GM18873 (cell line): ENCODE data around the gene PAMR1.

Experiments used
- ATAC-seq: cut with Tn5 transposase; IDR thresholded peaks from one replicate; pipeline ENCODE4 v1.9.1; 2021; ENCODE audit warnings: mild to moderate bottlenecking, moderate library complexity, moderate number of reproducible peaks; ENCODE audit not compliant: unreplicated experiment, low FRiP score

Gene PAMR1

DNA sequence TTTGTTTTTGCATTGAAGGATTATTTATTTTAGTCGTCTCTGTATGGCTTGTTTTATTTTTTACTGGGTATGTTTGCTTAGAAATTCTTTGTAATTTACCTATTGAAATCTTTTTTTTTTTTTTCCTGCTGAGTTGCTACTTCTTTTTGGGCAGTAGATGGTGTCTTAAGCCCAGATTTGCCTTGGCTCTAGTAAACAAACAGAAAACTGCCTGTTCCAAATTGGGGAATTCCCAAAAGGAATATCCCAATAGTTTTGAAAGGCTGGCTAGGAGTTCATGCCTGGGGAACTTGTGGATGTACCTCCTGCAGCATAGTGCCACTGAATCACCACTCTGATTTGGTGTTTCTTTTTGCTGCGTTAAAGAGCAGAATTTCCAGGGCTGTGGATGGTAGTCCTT is 17.7 kb downstream of the PAMR1 start:
- no peak for ATAC-seq

DNA sequence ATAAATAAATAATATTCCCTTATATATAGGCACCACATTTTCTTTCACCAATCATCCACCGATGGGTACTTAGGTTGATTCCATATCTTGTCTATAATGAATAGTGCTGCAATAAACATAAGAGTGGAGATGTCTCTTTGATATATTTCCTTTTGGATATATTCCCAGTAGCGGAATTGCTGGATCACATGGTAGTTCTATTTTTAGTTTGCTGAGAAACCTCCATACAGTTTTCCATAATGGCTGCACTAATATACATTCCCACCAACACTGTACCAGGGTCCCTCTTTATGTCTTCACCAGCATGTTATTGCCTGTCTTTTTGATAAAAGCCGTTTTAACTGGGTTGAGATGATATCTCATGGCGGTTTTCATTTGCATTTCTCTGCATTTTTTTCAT is 23.6 kb downstream of the PAMR1 start:
- no peak for ATAC-seq

DNA sequence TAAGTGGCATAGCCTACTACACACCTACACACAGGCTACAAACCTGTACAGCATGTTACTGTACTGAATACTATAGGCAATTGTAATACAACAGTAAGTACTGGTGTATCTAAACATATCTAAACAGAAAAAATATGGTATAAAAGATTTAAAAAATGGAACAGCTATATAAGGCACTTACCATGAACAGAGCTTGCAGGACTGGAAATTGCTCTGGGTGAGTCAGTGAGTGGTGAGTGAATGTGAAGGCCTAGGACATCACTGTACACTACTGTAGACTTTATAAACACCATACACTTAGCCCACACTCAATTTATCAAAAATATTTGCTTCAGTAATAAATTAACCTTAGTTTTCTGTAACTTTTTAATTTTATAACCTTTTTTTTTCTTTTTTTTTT is 24.7 kb downstream of the PAMR1 start:
- no peak for ATAC-seq

- ATAC-seq: no peak
Measured at GRCh38 chr11:35496416-35496815, 29.0 kb downstream of the PAMR1 start.

- ATAC-seq: no peak
Measured at GRCh38 chr11:35494957-35495490, 30.4 kb downstream of the PAMR1 start.

- no peak for ATAC-seq
Measured at GRCh38 chr11:35491231-35491871, 34.1 kb downstream of the PAMR1 start.

- ATAC-seq: no peak
Measured at GRCh38 chr11:35488117-35488516, 37.3 kb downstream of the PAMR1 start.

- no peak for ATAC-seq
Measured at GRCh38 chr11:35487532-35488078, 37.8 kb downstream of the PAMR1 start.

- no peak for ATAC-seq
Measured at GRCh38 chr11:35486934-35487333, 38.5 kb downstream of the PAMR1 start.

GRCh38 chr11:35486446-35486845 is 39.0 kb downstream of the PAMR1 start:
- no peak for ATAC-seq

DNA sequence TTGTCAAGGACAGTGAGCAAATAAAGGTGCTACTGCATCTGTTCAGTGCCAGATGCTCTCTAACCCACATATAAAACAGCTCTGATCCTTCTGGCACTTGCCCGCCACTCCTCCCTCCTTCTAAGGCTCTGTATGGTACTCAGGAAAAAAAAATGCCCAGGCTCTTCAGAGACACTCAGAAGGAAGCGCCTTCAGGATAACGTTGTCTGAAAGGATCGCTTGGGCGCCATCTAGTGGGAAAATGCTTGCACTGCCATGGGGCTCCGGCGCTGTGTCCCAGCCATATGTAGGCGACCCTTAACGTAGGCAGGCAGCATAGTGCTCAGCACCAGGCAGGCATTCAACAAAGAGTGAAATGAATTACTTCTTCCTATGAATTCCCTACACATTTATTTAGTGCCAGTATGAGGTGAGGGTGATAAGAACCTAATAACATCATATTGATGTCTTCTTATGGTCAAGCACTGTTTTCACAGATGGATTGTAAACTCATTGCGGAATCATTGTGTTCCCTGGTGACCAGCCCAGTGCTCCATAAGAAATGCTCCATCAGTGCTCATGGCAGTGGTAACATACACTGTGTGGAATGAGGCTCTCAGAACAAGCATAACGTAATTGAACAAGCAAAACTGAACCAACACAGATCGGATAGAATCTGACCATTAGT is 39.6 kb downstream of the PAMR1 start:
- peak; percentile 83 for ATAC-seq

DNA sequence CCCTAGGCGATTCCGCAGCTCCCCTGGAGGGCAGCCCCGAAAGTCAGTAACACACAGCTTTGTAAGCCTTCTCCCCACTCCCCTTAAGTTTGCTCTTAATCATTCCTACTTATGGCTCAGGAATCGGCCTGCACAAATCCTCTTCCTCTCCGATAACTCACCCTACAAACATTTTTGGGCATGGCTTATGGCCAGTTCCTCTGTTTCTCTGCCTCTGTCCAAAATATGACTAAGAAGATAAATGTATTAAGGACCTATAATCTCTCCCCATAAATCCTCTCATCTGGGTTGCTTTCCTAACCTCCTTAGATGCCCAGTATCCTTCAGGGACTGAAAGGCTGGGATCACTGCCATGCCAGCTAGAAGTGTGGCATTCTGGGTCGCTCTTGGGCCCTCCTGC is 41.0 kb downstream of the PAMR1 start:
- no peak for ATAC-seq

GRCh38 chr11:35483131-35483820 is 42.1 kb downstream of the PAMR1 start:
- ATAC-seq: no peak

- no peak for ATAC-seq
Measured at GRCh38 chr11:35479731-35480130, 45.7 kb downstream of the PAMR1 start.

DNA sequence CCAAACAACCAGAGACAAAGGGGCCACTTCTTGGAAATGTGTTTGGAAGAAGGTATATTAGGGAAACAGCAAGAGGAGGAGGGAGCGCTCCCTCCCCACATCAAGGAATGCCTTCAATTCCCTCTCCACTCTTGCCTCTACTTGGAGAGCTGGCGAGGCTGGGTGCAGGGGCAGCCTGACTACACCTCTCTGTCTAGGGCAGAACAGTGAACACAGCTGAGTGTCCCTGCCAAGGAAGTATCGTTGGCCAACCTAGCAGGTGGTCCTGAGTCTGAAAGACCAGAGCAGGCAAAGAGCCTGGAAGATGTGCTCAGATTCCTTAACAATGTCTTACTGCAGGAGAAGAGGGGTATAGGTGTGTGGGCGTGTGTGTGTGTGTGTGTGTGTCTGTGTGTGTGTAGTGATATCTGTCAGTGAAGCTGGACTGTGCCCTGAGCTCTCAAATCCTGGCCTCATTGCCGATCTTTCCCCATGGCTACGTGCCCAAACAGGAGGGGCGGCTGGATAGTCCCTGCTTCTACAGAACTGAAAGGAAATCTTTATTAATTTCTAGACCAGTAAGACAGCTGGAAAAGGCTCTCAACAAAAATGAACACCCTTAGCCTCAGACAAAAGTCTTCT is 46.8 kb downstream of the PAMR1 start:
- ATAC-seq: no peak

DNA sequence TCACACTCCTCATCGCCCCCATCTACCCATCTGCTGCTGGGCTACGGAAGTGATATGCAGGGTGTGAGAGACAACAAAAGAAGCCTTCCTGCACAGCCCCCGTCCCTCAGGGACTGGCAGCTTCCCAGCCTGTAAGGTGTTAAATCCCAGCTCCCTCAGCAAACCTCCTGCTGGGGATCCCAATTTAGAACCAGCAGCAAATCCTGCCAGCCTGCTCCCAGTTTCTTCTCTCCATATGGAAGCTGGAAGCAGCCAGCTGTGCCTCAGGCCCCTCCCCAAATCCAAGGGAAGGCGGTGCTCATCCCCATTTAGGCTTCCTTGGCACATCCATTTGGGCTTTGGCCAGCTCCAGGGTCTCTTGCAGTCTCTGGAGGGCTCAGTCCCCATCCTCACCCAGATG is 47.5 kb downstream of the PAMR1 start:
- no peak for ATAC-seq

GRCh38 chr11:35474688-35475087 is 50.7 kb downstream of the PAMR1 start:
- ATAC-seq: no peak

DNA sequence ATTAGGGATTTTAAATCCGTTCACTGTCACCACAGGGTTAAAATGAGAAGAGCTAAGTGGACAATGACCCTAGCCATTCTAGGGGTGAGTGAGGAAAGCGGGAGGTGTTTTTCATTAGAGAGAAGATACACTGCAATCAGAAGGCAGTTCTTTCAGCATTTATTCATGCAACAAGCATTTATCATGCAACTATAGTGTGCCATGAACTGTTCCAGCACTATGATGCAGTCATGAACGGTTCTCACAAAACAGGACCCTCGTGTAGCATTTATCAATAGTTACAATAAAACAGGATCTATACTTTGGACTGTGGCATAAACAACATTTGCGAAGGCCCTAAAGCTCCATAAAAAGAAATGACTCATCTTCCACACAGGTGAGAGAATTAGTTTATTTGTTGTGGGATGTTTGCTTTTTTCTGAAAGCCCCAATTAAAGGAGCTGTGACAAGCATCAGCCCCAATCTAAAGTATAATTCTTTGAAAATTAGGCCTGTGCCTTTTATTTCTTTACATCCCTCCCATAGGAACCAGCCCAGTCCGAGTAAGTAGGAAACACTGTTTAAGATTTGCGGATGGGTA is 51.5 kb downstream of the PAMR1 start:
- no peak for ATAC-seq

GRCh38 chr11:35470616-35471015 is 54.8 kb downstream of the PAMR1 start:
- ATAC-seq: no peak

- no peak for ATAC-seq
Measured at GRCh38 chr11:35466058-35466457, 59.4 kb downstream of the PAMR1 start.
